ENCODE measurements around the gene TSPAN15.

DNA sequence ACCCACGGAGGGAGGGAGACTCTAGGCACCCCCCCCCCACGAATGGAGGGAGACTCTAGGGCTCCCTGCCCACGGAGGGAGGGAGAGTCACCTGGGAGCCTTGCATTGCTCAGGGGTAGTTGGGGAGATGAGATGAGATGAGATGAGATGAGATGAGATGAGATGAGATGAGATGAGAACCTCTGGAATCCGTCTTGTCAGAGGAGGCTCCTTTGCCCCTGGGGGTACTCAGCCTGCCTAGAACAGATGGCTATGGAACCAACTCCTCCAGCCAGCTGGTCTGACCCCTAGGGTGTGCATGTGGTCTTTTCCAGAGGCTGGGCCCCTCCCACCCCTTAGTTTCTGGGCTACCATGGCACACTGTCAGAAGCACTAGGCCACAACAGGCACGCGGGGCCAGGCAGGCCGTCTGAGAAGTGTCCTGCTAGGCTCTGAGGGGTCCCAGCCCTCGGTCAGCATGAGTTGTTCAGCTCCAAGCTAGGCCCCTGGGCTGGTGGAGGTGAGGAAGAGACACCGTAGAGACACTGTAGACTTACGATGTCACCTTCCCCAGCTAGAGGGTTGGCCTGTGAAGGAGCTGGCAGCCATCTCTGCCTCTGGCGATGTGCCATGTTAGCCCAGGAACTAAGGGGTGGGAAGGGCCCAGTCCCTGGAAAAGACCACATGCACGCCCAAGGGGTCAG lies 8.8 kb downstream of the TSPAN15 start:
- TF ChIP-seq, protein P1, sequence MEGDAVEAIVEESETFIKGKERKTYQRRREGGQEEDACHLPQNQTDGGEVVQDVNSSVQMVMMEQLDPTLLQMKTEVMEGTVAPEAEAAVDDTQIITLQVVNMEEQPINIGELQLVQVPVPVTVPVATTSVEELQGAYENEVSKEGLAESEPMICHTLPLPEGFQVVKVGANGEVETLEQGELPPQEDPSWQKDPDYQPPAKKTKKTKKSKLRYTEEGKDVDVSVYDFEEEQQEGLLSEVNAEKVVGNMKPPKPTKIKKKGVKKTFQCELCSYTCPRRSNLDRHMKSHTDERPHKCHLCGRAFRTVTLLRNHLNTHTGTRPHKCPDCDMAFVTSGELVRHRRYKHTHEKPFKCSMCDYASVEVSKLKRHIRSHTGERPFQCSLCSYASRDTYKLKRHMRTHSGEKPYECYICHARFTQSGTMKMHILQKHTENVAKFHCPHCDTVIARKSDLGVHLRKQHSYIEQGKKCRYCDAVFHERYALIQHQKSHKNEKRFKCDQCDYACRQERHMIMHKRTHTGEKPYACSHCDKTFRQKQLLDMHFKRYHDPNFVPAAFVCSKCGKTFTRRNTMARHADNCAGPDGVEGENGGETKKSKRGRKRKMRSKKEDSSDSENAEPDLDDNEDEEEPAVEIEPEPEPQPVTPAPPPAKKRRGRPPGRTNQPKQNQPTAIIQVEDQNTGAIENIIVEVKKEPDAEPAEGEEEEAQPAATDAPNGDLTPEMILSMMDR (conservative IDR thresholded peaks at IDR 0.05; ENCODE audit: low read depth in 2 of 2): no peak
- no peak for TF ChIP-seq EZH2phosphoT487 (IDR thresholded peaks at IDR 0.05; ENCODE audit: unreplicated experiment)
- TF ChIP-seq, protein P2, sequence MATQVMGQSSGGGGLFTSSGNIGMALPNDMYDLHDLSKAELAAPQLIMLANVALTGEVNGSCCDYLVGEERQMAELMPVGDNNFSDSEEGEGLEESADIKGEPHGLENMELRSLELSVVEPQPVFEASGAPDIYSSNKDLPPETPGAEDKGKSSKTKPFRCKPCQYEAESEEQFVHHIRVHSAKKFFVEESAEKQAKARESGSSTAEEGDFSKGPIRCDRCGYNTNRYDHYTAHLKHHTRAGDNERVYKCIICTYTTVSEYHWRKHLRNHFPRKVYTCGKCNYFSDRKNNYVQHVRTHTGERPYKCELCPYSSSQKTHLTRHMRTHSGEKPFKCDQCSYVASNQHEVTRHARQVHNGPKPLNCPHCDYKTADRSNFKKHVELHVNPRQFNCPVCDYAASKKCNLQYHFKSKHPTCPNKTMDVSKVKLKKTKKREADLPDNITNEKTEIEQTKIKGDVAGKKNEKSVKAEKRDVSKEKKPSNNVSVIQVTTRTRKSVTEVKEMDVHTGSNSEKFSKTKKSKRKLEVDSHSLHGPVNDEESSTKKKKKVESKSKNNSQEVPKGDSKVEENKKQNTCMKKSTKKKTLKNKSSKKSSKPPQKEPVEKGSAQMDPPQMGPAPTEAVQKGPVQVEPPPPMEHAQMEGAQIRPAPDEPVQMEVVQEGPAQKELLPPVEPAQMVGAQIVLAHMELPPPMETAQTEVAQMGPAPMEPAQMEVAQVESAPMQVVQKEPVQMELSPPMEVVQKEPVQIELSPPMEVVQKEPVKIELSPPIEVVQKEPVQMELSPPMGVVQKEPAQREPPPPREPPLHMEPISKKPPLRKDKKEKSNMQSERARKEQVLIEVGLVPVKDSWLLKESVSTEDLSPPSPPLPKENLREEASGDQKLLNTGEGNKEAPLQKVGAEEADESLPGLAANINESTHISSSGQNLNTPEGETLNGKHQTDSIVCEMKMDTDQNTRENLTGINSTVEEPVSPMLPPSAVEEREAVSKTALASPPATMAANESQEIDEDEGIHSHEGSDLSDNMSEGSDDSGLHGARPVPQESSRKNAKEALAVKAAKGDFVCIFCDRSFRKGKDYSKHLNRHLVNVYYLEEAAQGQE (IDR thresholded peaks at IDR 0.05; ENCODE audit: unreplicated experiment): no peak
- TF ChIP-seq POLR2AphosphoS5 (IDR thresholded peaks at IDR 0.05; ENCODE audit: low read depth): no peak
- TF ChIP-seq ETS1 (IDR thresholded peaks at IDR 0.05): no peak
- no peak for TF ChIP-seq CREB1 (CRISPR knock-in tag; IDR thresholded peaks at IDR 0.05; ENCODE audit: low read depth)
- TF ChIP-seq EZH2 (IDR thresholded peaks at IDR 0.05; ENCODE audit: low read depth, unreplicated experiment): no peak
- TF ChIP-seq STAT1 (IDR thresholded peaks at IDR 0.05; ENCODE audit: unreplicated experiment): no peak
- TF ChIP-seq JUNB (IDR thresholded peaks at IDR 0.05; ENCODE audit: unreplicated experiment): no peak
- no peak for TF ChIP-seq ZNF331 (CRISPR knock-in tag; IDR thresholded peaks at IDR 0.05; ENCODE audit: low read depth)
- TF ChIP-seq ZNF462 (CRISPR knock-in tag; IDR thresholded peaks at IDR 0.05): no peak

Data from GM23338 (cell line).